NCI-H446 (cell line): ENCODE measurements around the gene GRID2.

Source experiments
- DNase-seq, 2 experiments: peaks; one replicate each; lab custom pipeline; 2025; lab: John Stamatoyannopoulos, UW

GRID2 gene

DNA sequence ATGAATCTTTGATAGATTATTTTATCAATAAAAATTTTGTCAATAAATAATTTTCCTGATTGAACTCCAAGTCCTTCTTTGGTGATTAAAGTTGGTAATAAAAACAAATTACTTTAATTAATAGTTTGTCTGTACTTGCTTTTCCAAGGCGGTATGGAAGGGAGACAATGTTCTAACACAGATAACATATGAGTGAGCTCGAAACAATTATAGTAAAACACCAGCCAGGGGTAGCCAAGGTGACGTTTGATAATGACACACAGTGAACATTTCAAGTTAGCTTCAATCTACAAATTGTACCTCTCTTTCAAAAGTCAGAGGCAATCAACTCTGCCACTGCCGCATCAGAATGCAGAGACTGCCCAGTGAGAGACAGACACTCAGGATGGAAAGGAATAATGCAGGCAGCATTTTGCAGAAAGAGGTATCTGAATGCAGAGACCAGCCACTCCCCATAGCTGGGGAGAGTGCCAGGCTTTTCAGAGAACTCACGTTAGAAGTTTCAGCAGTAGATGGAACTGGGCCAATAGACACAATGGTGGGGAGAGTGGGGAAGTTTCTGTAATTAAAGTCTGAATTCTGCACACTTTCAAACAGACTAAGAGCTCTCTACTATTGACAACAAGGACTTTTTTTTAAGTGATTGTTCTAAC lies 1506.7 kb downstream of the GRID2 start:
- peak in 1 of 2 experiments; percentile 54 for DNase-seq

- DNase-seq: no peak
These were observed 1509.3 kb downstream of the GRID2 start for GRCh38 chr4:93813092-93813491.

GRCh38 chr4:93814141-93814540 lies 1510.4 kb downstream of the GRID2 start:
- DNase-seq: no peak

GRCh38 chr4:93814722-93815121 lies 1511.0 kb downstream of the GRID2 start:
- DNase-seq: no peak
